Smooth muscle cell (in vitro differentiated cells): Measurements from ENCODE around the gene RERE. TPM values are rescaled to one million over a fixed set of nuclear protein-coding genes. Genes with fewer than 3 reads are reported as not detected.

Experiments used
- DNase-seq: peaks from one replicate; lab custom pipeline; 2025; ENCODE audit not compliant: unreplicated experiment; lab: John Stamatoyannopoulos, UW
- H2AFZ ChIP-seq: fragments of 200-600 bp; sonication (generic); 2 replicates; pipeline ENCODE4 v1.6.0; 2016; ENCODE audit warnings: antibody characterized with exemption, low read depth, mild to moderate bottlenecking
- H3F3A ChIP-seq: fragments of 200-600 bp; sonication (generic); 2 replicates; pipeline ENCODE4 v1.6.0; 2017; ENCODE audit warnings: antibody characterized with exemption, low read depth
- H3K27ac ChIP-seq: fragments of 200-600 bp; sonication (generic); 2 replicates; pipeline ENCODE4 v1.5.1; 2016; ENCODE audit warnings: low read depth, mild to moderate bottlenecking
- H3K27me3 ChIP-seq: fragments of 200-600 bp; sonication (generic); 2 replicates; pipeline ENCODE4 v1.6.1; 2016; ENCODE audit warnings: low read depth, mild to moderate bottlenecking
- H3K36me3 ChIP-seq: fragments of 200-600 bp; sonication (generic); 2 replicates; pipeline ENCODE4 v1.5.1; 2016; ENCODE audit warnings: low read depth
- H3K4me1 ChIP-seq: fragments of 200-600 bp; sonication (generic); 2 replicates; pipeline ENCODE4 v1.5.1; 2016; ENCODE audit warnings: low read depth
- H3K4me2 ChIP-seq: fragments of 200-600 bp; sonication (generic); 2 replicates; pipeline ENCODE4 v1.6.0; 2016; ENCODE audit warnings: mild to moderate bottlenecking
- H3K4me3 ChIP-seq: fragments of 200-600 bp; sonication (generic); 2 replicates; pipeline ENCODE4 v1.5.1; 2016; ENCODE audit warnings: mild to moderate bottlenecking
- H3K79me2 ChIP-seq: fragments of 200-600 bp; sonication (generic); 2 replicates; pipeline ENCODE4 v1.6.0; 2016; ENCODE audit warnings: low read depth, mild to moderate bottlenecking
- H3K9ac ChIP-seq: fragments of 200-600 bp; sonication (generic); 2 replicates; pipeline ENCODE4 v1.6.0; 2016; ENCODE audit warnings: low read depth
- H3K9me3 ChIP-seq: fragments of 200-600 bp; sonication (generic); replicated peaks from 2 replicates; pipeline ENCODE4 v1.5.1; 2016; ENCODE audit warnings: low read depth
- H4K20me1 ChIP-seq: fragments of 200-600 bp; sonication (generic); 2 replicates; pipeline ENCODE4 v1.6.0; 2016; ENCODE audit warnings: low read depth
- CTCF ChIP-seq: fragments of 200-600 bp; sonication (generic); IDR thresholded peaks from 2 replicates; pipeline ENCODE4 v1.5.1; 2017; ENCODE audit warnings: borderline replicate concordance, mild to moderate bottlenecking, antibody characterized with exemption; ENCODE audit not compliant: insufficient read depth, poor library complexity, severe bottlenecking
- WGBS: methylation state at CpG from one replicate; pipeline ENCODE4 v1.1.7; 2016; ENCODE audit warnings: low lambda C conversion rate; 5-methylcytosine and 5-hydroxymethylcytosine counted together
- polyA plus RNA-seq: library from polyadenylated mRNA; unstranded; fragments of >200 nt; fragmentation: Nextera tagmentation; extraction: Ambion mirVana; gene quantifications from 2 replicates; pipeline ENCODE4 v1.2.1, GENCODE V29; 2016
- total RNA-seq: library from RNA; depleted of rRNA; stranded (reverse); fragments of >200 nt; gene quantifications from 2 replicates; pipeline ENCODE4 v1.2.3, GENCODE V29; 2014

Gene RERE
- total and polyA plus RNA-seq, 2 experiments from 2014 or later = 45.6 to 59.2 TPM

DNA sequence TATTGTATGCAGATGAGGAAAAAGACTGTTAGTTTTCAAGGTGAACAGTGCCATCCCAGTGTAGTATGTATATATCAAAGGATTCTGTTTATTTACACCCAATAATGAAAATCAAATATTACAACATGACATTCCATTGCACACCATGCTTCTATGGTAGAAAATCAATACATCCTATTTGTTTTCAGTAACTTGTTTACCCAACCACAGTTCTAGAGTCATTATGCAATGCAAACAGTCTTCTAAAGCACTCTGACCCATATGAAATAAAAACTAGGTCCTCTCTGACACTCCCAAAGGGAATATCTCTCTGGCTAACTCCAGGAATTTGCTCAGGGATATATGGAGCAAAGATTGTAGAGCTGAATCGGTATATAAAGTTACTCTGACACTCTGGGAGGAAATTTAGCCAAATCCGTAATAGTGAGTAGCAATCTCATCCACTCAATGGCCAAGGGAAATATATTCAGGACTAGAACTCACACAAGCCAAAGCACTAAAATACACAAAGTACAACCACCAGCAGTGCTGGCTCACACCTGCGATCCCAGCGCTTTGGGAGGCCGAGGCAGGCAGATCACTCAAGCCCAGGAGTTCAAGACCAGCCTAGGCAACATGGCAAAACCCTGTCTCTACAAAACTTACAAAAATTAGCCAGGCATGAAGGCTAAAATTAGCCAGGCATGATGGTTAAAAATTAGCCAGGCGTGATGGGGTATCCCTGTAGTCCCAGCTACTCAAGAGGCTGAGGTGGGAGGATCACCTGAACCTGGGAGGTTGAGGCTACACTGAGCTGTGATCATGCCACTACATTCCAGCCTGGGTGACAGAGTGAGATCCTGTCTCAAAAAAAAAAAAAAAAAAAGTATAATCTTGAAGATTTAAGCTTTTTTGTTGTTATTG, 75.2 kb downstream of the RERE start:
- H3K36me3 ChIP-seq = no peaks in the 10 kb centered on the region

DNA sequence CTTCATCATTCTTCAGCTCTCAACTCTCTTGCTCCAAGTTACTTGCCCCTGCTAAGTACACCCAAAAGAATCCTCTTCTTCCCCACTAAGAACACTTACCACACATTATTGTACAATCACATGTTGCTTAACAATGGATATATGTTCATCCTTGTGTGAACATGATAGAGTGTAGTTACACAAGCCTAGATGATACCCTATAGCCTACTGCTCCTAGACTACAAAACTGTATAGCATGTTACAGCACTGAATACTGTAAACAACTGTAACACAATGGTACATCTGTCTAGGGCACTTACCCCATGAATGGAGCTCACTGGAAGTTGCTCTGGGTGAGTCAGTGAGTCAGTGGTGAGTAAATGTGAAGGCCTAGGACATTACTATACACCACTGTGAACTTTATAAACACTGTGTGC, 77.4 kb downstream of the RERE start:
- H3K27ac ChIP-seq = peak overlapping the region; percentile 71
- no peak for DNase-seq

More for the DNA sequence above, 75.2 kb downstream of the RERE start:
- WGBS = 96% methylated on average over 6 of the region's 6 CpGs
- no peaks in the 10 kb centered on the region for H3K9me3 ChIP-seq
- DNase-seq = no peak
- no peak for TF ChIP-seq CTCF
- H3K4me2 ChIP-seq = no peak overlapping the region
- peaks cover 4% of the 10 kb centered on the region for H3F3A ChIP-seq
- H3K27me3 ChIP-seq = no peaks in the 10 kb centered on the region
- H3K79me2 ChIP-seq = peaks cover 63% of the 10 kb centered on the region
- H2AFZ ChIP-seq = no peak overlapping the region
- H3K4me1 ChIP-seq = no peaks in the 10 kb centered on the region
- H3K4me3 ChIP-seq = no peak overlapping the region
- H3K9ac ChIP-seq = no peak overlapping the region
- H3K27ac ChIP-seq = no peak overlapping the region
- H4K20me1 ChIP-seq = peaks cover 47% of the 10 kb centered on the region

DNA sequence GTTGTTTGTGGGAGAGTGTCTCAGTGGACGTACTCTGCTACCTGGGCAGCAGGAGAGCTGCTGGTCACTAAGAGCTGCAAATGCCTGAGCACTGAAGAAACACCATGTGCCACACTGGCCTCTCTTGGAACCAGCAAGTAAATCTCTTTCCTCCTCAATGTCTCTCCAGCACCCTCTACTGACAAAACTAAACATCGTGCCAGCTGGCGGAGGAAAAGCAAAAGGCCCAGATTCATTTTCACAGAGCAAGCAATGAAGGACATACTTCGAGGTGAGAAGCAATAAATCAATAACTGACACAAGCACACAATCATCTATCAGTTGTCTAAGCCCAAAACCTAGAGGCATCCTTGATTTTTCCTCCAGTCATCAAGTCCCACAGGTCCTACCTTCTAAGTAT, 78.1 kb downstream of the RERE start:
- Histone ChIP-seq H3K36me3 (no peaks in the 10 kb centered on the region), H3K9me3 (no peaks in the 10 kb centered on the region), H3K9ac (no peak overlapping the region), H3F3A (peaks cover 4% of the 10 kb centered on the region), H3K27me3 (no peaks in the 10 kb centered on the region), H4K20me1 (peaks cover 42% of the 10 kb centered on the region), H2AFZ (no peak overlapping the region), H3K4me2 (no peak overlapping the region), H3K79me2 (peaks cover 71% of the 10 kb centered on the region), H3K27ac (no peak overlapping the region), H3K4me1 (no peaks in the 10 kb centered on the region), H3K4me3 (no peak overlapping the region)
- whole genome bisulfite sequencing = 97% methylated on average over 4 of the region's 4 CpGs
- no peak for TF ChIP-seq CTCF
- no peak for DNase-seq

More for the DNA sequence above, 77.4 kb downstream of the RERE start:
- H3K4me2 ChIP-seq = no peak overlapping the region
- H3K9ac ChIP-seq = no peak overlapping the region
- no peak for TF ChIP-seq CTCF
- peaks cover 4% of the 10 kb centered on the region for H3F3A ChIP-seq
- H3K36me3 ChIP-seq = no peaks in the 10 kb centered on the region
- H3K79me2 ChIP-seq = peaks cover 71% of the 10 kb centered on the region
- no peak overlapping the region for H3K4me3 ChIP-seq
- H3K27me3 ChIP-seq = no peaks in the 10 kb centered on the region
- peaks cover 44% of the 10 kb centered on the region for H4K20me1 ChIP-seq
- H3K4me1 ChIP-seq = no peaks in the 10 kb centered on the region
- H3K9me3 ChIP-seq = no peaks in the 10 kb centered on the region
- H2AFZ ChIP-seq = no peak overlapping the region

GRCh38 chr1:8736927-8737326, 80.5 kb downstream of the RERE start:
- H3K27me3 ChIP-seq = no peaks in the 10 kb centered on the region
- H3K9me3 ChIP-seq = no peaks in the 10 kb centered on the region
- no peak overlapping the region for H2AFZ ChIP-seq
- no peak for DNase-seq
- no peak overlapping the region for H3K4me2 ChIP-seq
- peaks cover 4% of the 10 kb centered on the region for H3F3A ChIP-seq
- no peak overlapping the region for H3K4me3 ChIP-seq
- H4K20me1 ChIP-seq = peaks cover 34% of the 10 kb centered on the region
- TF ChIP-seq CTCF = no peak
- H3K79me2 ChIP-seq = peaks cover 76% of the 10 kb centered on the region
- no peaks in the 10 kb centered on the region for H3K36me3 ChIP-seq
- H3K27ac ChIP-seq = peak overlapping the region; percentile 37
- H3K9ac ChIP-seq = no peak overlapping the region
- no peaks in the 10 kb centered on the region for H3K4me1 ChIP-seq
